Sciatic nerve (tissue), 2 donors: Measurements from ENCODE around the gene GCSAM. TPM values are rescaled to one million over a fixed set of nuclear protein-coding genes. Genes with fewer than 3 reads are reported as not detected.

Source experiments
- ATAC-seq: fragments of 200-7000 bp; cut with Tn5 transposase; one replicate; pipeline ENCODE4 v1.9.1; 2020; ENCODE audit warnings: mild to moderate bottlenecking, moderate library complexity
- DNase-seq: peaks from one replicate; pipeline ENCODE4 v3.0.0-alpha.2; 2020; ENCODE audit warnings: low spot score
- intact Hi-C: fragments of 100-400 bp; cut with DNase I; formaldehyde crosslinking; loops from one replicate; pipeline ENCODE4 v1.14.2; 2022
- total RNA-seq: library from RNA; stranded (reverse); fragmentation: NEBNext Ultra II Directional; extraction: Animal tissue kit (Norgen Biotek cat#: 25700); gene quantifications from one replicate; pipeline ENCODE4 v1.2.1, GENCODE V29; 2021
- donor health status: DM: no; HTN: no; CAD: no.
- donor health status: DM: no; HTN: no; CAD: no.

GCSAM gene
- total RNA-seq, 1 donor from 2014 or later: 0.22 TPM

DNA sequence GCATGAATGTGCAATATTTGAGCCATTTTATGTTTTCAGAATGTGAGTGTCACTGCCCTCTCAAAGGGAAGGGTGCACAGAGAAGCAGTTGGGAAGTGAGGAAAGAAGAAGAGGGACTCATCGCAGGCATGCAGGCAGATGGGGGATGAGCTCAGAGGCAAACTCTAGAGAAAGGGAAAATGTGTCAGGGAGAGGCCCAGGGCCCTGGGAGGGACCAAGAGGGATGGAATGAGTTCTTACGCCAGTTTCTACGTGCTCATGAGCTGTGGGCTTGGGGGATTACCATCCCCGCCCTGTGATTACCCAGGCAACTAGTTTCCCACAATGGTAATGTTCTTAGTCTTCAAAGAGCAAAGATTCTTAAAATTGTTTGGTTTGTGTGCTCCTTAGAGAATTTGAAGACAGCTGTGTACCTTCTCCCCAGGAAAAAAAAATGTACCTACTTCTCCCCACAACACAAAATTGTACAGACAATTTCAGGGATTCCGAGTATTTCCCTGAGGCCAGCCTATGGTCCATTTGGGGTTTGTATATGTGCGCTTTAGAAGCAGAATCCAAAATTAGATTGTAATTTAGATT is 17.8 kb downstream of the GCSAM start:
- intact Hi-C loops: no loop called here
- DNase-seq: no peak
- peak; percentile 69 for ATAC-seq

DNA sequence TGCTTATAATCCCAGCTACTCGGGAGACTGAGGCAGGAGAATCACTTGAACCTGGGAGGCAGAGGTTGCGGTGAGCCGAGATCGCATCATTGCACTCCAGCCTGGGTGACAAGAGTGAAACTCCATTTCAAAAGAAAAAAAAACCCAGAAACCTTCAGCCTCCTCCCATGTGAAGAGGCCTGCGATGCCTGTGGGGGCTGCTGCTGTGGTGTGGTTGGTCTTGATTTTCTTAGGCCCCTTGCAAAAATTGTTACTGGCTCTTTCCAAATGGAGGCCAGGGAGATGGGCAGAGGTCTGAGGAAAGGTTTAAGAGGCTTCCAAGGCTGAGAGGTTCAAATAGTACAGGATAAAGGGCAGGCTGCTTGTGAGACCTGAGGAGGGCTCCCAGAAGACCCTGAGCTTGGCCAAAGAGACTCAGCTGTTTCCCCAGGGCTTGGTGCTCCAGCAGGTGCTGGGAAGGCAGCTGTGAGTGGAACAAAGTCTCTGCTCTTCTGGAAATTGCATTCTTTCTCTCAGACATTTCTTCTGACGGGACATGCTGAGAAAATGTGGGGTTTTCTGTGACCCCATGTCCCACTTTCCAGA is 18.4 kb downstream of the GCSAM start:
- intact Hi-C loops: no loop called here
- ATAC-seq: no peak
- no peak for DNase-seq

GRCh38 chr3:112111785-112112402 is 21.2 kb downstream of the GCSAM start:
- peak; percentile 80 for ATAC-seq
- intact Hi-C loops: no loop called here
- DNase-seq: peak; percentile 62

GRCh38 chr3:112109322-112109721 is 23.7 kb downstream of the GCSAM start:
- DNase-seq (no peak), ATAC-seq (no peak)
- intact Hi-C loops: no loop called here

- ATAC-seq: no peak
- intact Hi-C loops: no loop called here
- DNase-seq: no peak
Observed at GRCh38 chr3:112104774-112105173, 28.3 kb downstream of the GCSAM start.

- ATAC-seq (no peak), DNase-seq (no peak)
- intact Hi-C loops: no loop called here
Observed at GRCh38 chr3:112101916-112102315, 31.1 kb downstream of the GCSAM start.

- intact Hi-C loops: no loop called here
- no peak for DNase-seq
- ATAC-seq: no peak
Observed at GRCh38 chr3:112097378-112097777, 35.7 kb downstream of the GCSAM start.

DNA sequence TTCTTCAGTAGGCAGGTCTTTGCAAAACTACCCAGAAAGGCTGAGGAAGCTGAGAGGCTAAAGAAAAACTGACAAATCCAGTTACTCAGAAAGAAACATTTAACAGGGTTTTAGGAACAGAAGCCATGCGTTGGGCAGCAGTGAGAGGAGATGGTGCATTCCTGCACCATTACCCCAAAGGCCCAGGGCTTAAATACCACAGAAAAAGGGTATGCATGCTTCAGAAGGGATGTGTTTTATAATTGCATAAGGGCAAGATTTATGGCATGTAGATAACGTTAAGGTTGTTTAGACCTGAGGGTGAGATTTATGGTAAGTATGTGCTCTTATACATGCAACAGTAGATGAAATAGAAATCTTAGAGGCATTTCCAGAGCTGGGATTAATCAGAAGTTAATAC is 36.9 kb downstream of the GCSAM start:
- intact Hi-C loops: no loop called here
- DNase-seq: no peak
- ATAC-seq: no peak

GRCh38 chr3:112095731-112096130 is 37.3 kb downstream of the GCSAM start:
- DNase-seq (no peak), ATAC-seq (no peak)
- intact Hi-C loops: no loop called here

DNA sequence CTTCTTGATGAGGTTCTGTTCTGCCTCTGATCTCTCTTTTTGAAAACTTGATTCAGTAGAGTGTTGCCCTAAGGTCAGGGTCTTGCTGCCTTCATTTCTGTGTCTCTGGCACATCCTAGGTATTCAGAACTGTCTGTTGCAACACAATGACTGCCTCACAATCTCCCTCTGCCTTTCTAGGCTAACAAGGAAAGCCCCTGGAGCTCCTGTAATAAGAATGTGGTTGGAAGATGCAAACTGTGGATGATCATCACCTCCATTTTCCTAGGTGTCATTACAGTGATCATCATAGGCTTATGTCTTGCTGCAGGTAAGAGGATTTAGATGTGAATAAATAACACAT is 39.9 kb downstream of the GCSAM start:
- DNase-seq: no peak
- ATAC-seq: peak; percentile 89

GRCh38 chr3:112092496-112093179 is 40.4 kb downstream of the GCSAM start:
- intact Hi-C loops: no loop called here
- DNase-seq (no peak), ATAC-seq (peak; percentile 88)

More for the DNA sequence above, 39.9 kb downstream of the GCSAM start:
- intact Hi-C loops: no loop called here

DNA sequence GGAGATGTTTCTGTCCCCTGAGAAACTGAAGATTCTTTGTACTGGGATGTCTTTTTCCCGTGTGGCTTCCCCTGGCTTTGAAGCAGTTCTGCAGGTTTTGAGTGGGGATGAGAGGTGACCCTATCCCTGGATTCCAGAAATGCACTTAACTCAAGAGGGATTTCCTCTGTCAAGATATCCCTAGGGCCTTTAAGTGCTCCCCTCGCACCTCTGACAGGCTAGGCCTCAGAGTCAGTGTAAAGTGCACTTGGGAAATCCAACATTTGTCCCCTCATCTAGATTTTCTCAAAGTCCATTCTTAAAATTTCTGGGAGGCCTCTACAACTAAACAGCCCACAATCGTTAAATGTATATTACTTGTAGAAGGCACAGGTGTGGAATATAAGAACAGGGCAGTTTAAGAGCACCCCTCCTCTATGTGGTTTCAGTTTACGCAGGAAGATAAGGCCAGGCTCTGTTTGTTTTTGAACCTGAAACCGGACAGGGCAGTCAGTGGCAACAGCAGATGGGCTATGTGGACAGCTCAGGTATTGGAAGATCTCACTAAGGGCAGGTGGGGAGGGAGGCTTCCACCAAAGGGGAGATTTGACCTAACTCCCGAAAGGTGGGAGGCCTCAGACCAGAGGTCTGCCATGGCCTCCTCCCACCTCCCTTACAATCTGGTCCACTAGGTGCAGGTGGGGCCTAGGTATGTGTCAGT is 42.0 kb downstream of the GCSAM start:
- intact Hi-C loops: no loop called here
- no peak for DNase-seq
- ATAC-seq: no peak

- ATAC-seq (no peak), DNase-seq (no peak)
- intact Hi-C loops: no loop called here
Observed at GRCh38 chr3:112089956-112090886, 42.8 kb downstream of the GCSAM start.

DNA sequence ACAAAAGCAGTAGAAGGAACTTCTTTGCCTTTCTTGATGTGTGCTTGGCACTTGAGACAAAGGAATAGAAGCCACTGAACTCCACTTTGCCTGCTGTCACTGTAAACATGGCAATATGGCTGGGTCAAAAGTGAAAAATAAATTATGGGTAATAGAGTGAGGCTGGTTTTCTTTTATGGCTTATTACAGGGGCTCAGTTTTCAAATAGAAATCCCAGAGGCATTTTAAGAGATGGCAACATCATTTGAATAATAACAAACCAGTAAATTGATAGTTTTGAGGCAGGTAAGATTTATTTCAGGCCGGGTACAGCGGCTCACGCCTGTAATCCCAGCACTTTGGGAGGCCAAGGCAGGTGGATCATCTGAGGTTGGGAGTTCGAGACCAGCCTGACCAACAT is 44.1 kb downstream of the GCSAM start:
- DNase-seq (no peak), ATAC-seq (no peak)
- intact Hi-C loops: no loop called here

DNA sequence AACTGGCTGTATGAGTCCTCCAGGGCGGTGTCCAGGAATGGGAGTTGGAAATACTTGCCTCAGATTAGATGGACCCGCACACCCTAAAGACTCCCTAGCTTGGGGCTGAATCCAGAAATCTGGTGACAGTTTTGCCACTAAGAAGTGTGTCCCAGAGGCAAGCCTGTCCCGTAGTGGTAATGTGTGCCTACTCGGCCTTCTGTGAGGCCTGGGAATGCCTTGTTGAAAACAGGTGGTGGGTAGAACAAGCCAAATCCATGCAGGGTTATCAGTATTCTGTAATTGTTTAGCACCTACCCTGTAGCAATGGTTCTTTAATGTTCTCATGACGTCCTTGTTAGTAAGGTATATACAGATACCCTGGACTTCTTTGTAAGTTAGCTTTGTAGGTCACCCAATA is 45.3 kb downstream of the GCSAM start:
- DNase-seq (no peak), ATAC-seq (no peak)

DNA sequence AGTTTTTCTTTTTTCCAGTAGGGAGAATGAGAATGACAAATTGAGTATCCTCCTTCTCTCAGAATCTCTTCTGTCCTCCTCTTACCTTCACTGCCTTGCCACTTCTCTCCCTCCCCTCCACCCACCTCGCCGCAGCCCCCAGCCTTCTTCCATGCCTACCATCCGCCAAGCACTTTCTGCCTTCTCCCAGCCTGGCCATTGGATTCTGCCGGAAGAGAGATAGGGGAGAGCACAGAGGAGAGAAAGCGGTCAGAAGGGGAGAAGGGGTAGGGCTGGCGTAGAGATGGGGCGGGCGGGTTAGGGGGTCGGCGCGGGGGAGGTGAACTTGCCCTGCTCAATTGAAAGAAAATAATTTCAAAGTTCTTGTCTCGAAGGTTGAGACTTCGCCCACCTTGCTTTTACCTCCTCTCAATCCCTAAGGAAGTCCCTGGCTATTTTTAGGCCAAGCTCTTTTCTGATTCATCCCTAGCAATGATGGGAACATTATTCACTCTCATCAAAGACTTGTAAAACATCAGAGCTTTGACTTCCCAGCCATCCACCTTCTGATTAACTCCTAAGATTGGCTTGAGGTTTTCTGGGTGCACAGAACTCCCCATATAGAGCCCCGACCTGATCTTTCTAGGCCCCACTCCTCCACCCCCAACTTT is 46.0 kb downstream of the GCSAM start:
- DNase-seq (no peak), ATAC-seq (peak; percentile 15)
- intact Hi-C loops: no loop called here

More for the DNA sequence above, 45.3 kb downstream of the GCSAM start:
- intact Hi-C loops: no loop called here

- ATAC-seq: peak; percentile 98
- intact Hi-C loops: no loop called here
- DNase-seq: peak; percentile 86
Observed at GRCh38 chr3:112086076-112086854, 46.8 kb downstream of the GCSAM start, which contains the start of gene C3orf52. Gene C3orf52 (plus strand): TSS chr3:112086389. CDS start chr3:112086408, 19 bp downstream.
